Measurements from ENCODE around the gene EXD1. TPM values are rescaled to one million over a fixed set of nuclear protein-coding genes. Genes with fewer than 3 reads are reported as not detected.

EXD1 gene
- total and polyA plus RNA-seq, 4 donors: not detected

- no peak for TF ChIP-seq SP1 (IDR thresholded peaks at IDR 0.05)
- no peak for TF ChIP-seq YY1 (IDR thresholded peaks at IDR 0.05)
- no peak for TF ChIP-seq GABPA (IDR thresholded peaks at IDR 0.05 in 1 of 2, conservative IDR thresholded peaks at IDR 0.05 in 1 of 2)
- TF ChIP-seq FOXA1 (IDR thresholded peaks at IDR 0.05): no peak
- no peak for TF ChIP-seq HNF4G (IDR thresholded peaks at IDR 0.05)
- TF ChIP-seq, protein P1, sequence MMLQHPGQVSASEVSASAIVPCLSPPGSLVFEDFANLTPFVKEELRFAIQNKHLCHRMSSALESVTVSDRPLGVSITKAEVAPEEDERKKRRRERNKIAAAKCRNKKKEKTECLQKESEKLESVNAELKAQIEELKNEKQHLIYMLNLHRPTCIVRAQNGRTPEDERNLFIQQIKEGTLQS (IDR thresholded peaks at IDR 0.05): no peak
- no peak for TF ChIP-seq RAD21 (IDR thresholded peaks at IDR 0.05)
- TF ChIP-seq RXRA (IDR thresholded peaks at IDR 0.05): no peak
These were observed 48.3 kb downstream of the EXD1 start (continued) for GRCh38 chr15:41182266-41182665.

DNA sequence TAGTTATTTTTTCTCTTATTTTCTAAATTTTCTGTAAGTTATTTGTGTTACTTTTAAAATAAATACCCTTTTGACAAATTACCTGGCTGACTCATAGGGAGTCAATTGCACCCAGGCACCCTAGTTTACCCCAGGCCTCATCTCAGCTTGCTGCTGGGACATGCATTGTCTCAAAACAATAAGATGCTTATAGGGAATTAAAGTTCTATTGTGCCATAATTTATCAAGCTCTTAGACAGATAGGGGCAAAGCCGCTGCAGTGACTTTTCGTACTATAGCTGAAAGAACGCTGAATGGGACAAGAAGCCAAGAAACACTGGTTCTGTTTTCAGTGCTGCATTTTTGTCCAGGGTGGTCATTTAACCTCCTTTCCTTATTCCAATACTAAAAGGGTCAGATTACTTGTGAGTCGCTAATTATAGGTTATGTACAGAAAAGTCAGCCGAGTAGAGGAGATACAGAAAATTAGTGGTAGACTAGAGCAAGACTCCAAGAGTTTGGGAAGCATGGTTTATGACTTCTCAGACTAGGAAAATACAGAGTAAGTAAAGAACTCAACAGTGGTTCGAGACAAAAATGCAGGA, 50.3 kb downstream of the EXD1 start:
- Histone ChIP-seq H3K9me3 (ENCODE audit: control insufficient read depth in 4 of 4, low read length in 3 of 4) (no peaks in the 10 kb centered on the region), H3K4me3 (ENCODE audit: low read depth in 1 of 3, low read length in 3 of 3) (no peak overlapping the region), H3K9ac (ENCODE audit: low read depth in 1 of 2, low read length in 2 of 2) (no peak overlapping the region), H3K27me3 (ENCODE audit: control insufficient read depth in 4 of 4, insufficient read depth in 4 of 4, low read length in 3 of 4) (no peaks in the 10 kb centered on the region), H3K36me3 (ENCODE audit: control insufficient read depth in 4 of 4, insufficient read depth in 3 of 4, low read depth in 1 of 4, low read length in 3 of 4) (no peaks in the 10 kb centered on the region), H3K27ac (ENCODE audit: low read depth in 1 of 2, low read length in 2 of 2) (no peak overlapping the region), H3K4me1 (ENCODE audit: control insufficient read depth in 4 of 4, insufficient read depth in 4 of 4, low read length in 3 of 4) (no peaks in the 10 kb centered on the region)
- no peak for TF ChIP-seq YY1 (IDR thresholded peaks at IDR 0.05)
- no peak for TF ChIP-seq TAF1 (conservative IDR thresholded peaks at IDR 0.05)
- WGBS: 95% methylated on average over 6 of the region's 6 CpGs
- no peak for DNase-seq (ENCODE audit: low spot score)

- Histone ChIP-seq H3K36me3 (ENCODE audit: control insufficient read depth in 4 of 4, insufficient read depth in 3 of 4, low read depth in 1 of 4, low read length in 3 of 4) (no peaks in the 10 kb centered on the region), H3K9me3 (ENCODE audit: control insufficient read depth in 4 of 4, low read length in 3 of 4) (no peaks in the 10 kb centered on the region), H3K9ac (ENCODE audit: low read depth in 1 of 2, low read length in 2 of 2) (no peak overlapping the region), H3K27ac (ENCODE audit: low read depth in 1 of 2, low read length in 2 of 2) (no peak overlapping the region), H3K4me1 (ENCODE audit: control insufficient read depth in 4 of 4, insufficient read depth in 4 of 4, low read length in 3 of 4) (no peaks in the 10 kb centered on the region), H3K27me3 (ENCODE audit: control insufficient read depth in 4 of 4, insufficient read depth in 4 of 4, low read length in 3 of 4) (no peaks in the 10 kb centered on the region), H3K4me3 (ENCODE audit: low read depth in 1 of 3, low read length in 3 of 3) (no peak overlapping the region)
- DNase-seq (ENCODE audit: low spot score): no peak
- no peak for TF ChIP-seq GABPA (IDR thresholded peaks at IDR 0.05 in 1 of 2, conservative IDR thresholded peaks at IDR 0.05 in 1 of 2)
- TF ChIP-seq ZBTB33 (IDR thresholded peaks at IDR 0.05): no peak
- no peak for TF ChIP-seq SP1 (IDR thresholded peaks at IDR 0.05)
- no peak for TF ChIP-seq YY1 (IDR thresholded peaks at IDR 0.05)
- TF ChIP-seq, protein P1 (IDR thresholded peaks at IDR 0.05): no peak
- no peak for TF ChIP-seq CTCF (IDR thresholded peaks at IDR 0.05; ENCODE audit: low read depth, low read length, missing input control)
- TF ChIP-seq JUND (IDR thresholded peaks at IDR 0.05): no peak
- TF ChIP-seq NR2F2 (IDR thresholded peaks at IDR 0.05): no peak
- no peak for TF ChIP-seq TAF1 (conservative IDR thresholded peaks at IDR 0.05)
- TF ChIP-seq RAD21 (IDR thresholded peaks at IDR 0.05): no peak
- TF ChIP-seq HNF4A (conservative IDR thresholded peaks at IDR 0.05): no peak
- WGBS: 82% methylated on average over 4 of the region's 4 CpGs
These were observed 60.8 kb downstream of the EXD1 start for GRCh38 chr15:41169781-41170180.

Measured in liver (tissue), 9 donors.